ENCODE measurements around the gene PXK. TPM values are rescaled to one million over a fixed set of nuclear protein-coding genes. Genes with fewer than 3 reads are reported as not detected.
"Not testable (repeated sequence)": the region's sequence is repeated elsewhere in the genome, so short reads cannot be mapped to it uniquely, and the experiment has no call there.

The PXK gene
- polyA plus RNA-seq, 1 donor (not counting 4 experiments of a cell fraction or from before 2014, with no cell fraction given): 12.2 TPM

GRCh38 chr3:58290446-58290845, 42.2 kb upstream of the PXK start:
- DNase-seq (ENCODE audit: low read depth, low spot score); H3K4me3 ChIP-seq (ENCODE audit: control insufficient read depth in 2 of 3, extremely low read depth in 1 of 3, insufficient read depth in 2 of 3, low read depth in 1 of 3, low read length in 3 of 3); H4K20me1 ChIP-seq (ENCODE audit: control insufficient read depth, extremely low read depth, insufficient read depth, low read length); H3K4me2 ChIP-seq (ENCODE audit: control insufficient read depth, extremely low read depth, insufficient read depth, low read depth, low read length); H3K4me1 ChIP-seq (ENCODE audit: control insufficient read depth, extremely low read depth, insufficient read depth, low read length); H3K9me1 ChIP-seq (ENCODE audit: control insufficient read depth, extremely low read depth, insufficient read depth, low read length); H3K9me3 ChIP-seq (ENCODE audit: control insufficient read depth, low read depth, low read length); H3K79me2 ChIP-seq (ENCODE audit: control insufficient read depth, insufficient read depth, low read length); H3K9ac ChIP-seq (ENCODE audit: control insufficient read depth, extremely low read depth, insufficient read depth, low read length); dilution Hi-C loops (cut with MboI; ENCODE audit: extremely low pct_ligation_motif_present, low sequenced_read_pairs); H3K36me3 ChIP-seq (ENCODE audit: control insufficient read depth in 2 of 2, extremely low read depth in 1 of 2, insufficient read depth in 2 of 2, low read length in 2 of 2); H3K27ac ChIP-seq (ENCODE audit: control insufficient read depth, insufficient read depth, low read length); FAIRE-seq; H3K27me3 ChIP-seq (ENCODE audit: control insufficient read depth, extremely low read depth, insufficient read depth, low read length); H2AFZ ChIP-seq (ENCODE audit: control insufficient read depth, low read length): not testable (repeated sequence)

GRCh38 chr3:58291671-58292338, 40.9 kb upstream of the PXK start:
- no peaks in the 10 kb centered on the region for H3K9me3 ChIP-seq (ENCODE audit: control insufficient read depth, low read depth, low read length)
- peaks cover 0 to 7% of the 10 kb centered on the region in 2 experiments for H3K36me3 ChIP-seq (ENCODE audit: control insufficient read depth in 2 of 2, extremely low read depth in 1 of 2, insufficient read depth in 2 of 2, low read length in 2 of 2)
- dilution Hi-C loops (cut with MboI; ENCODE audit: extremely low pct_ligation_motif_present, low sequenced_read_pairs): no loop called here
- no peak overlapping the region for H2AFZ ChIP-seq (ENCODE audit: control insufficient read depth, low read length)
- H3K9me1 ChIP-seq (ENCODE audit: control insufficient read depth, extremely low read depth, insufficient read depth, low read length): no peaks in the 10 kb centered on the region
- peaks cover 6% of the 10 kb centered on the region for H3K4me1 ChIP-seq (ENCODE audit: control insufficient read depth, extremely low read depth, insufficient read depth, low read length)
- no peak for DNase-seq (ENCODE audit: low read depth, low spot score)
- no peak overlapping the region for H3K4me3 ChIP-seq (ENCODE audit: control insufficient read depth in 2 of 3, extremely low read depth in 1 of 3, insufficient read depth in 2 of 3, low read depth in 1 of 3, low read length in 3 of 3)
- H3K27me3 ChIP-seq (ENCODE audit: control insufficient read depth, extremely low read depth, insufficient read depth, low read length): no peaks in the 10 kb centered on the region
- H4K20me1 ChIP-seq (ENCODE audit: control insufficient read depth, extremely low read depth, insufficient read depth, low read length): no peaks in the 10 kb centered on the region
- H3K4me2 ChIP-seq (ENCODE audit: control insufficient read depth, extremely low read depth, insufficient read depth, low read depth, low read length): no peak overlapping the region
- no peak overlapping the region for H3K9ac ChIP-seq (ENCODE audit: control insufficient read depth, extremely low read depth, insufficient read depth, low read length)
- H3K27ac ChIP-seq (ENCODE audit: control insufficient read depth, insufficient read depth, low read length): no peak overlapping the region
- TF ChIP-seq, protein P1, sequence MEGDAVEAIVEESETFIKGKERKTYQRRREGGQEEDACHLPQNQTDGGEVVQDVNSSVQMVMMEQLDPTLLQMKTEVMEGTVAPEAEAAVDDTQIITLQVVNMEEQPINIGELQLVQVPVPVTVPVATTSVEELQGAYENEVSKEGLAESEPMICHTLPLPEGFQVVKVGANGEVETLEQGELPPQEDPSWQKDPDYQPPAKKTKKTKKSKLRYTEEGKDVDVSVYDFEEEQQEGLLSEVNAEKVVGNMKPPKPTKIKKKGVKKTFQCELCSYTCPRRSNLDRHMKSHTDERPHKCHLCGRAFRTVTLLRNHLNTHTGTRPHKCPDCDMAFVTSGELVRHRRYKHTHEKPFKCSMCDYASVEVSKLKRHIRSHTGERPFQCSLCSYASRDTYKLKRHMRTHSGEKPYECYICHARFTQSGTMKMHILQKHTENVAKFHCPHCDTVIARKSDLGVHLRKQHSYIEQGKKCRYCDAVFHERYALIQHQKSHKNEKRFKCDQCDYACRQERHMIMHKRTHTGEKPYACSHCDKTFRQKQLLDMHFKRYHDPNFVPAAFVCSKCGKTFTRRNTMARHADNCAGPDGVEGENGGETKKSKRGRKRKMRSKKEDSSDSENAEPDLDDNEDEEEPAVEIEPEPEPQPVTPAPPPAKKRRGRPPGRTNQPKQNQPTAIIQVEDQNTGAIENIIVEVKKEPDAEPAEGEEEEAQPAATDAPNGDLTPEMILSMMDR (optimal IDR thresholded peaks at IDR 0.05 in 1 of 3, IDR thresholded peaks at IDR 0.05 in 1 of 3, conservative IDR thresholded peaks at IDR 0.05 in 1 of 3; ENCODE audit: extremely low read depth in 1 of 3, insufficient read depth in 2 of 3, low read length in 3 of 3): no peak
- FAIRE-seq: no peak
- H3K79me2 ChIP-seq (ENCODE audit: control insufficient read depth, insufficient read depth, low read length): no peaks in the 10 kb centered on the region

DNA sequence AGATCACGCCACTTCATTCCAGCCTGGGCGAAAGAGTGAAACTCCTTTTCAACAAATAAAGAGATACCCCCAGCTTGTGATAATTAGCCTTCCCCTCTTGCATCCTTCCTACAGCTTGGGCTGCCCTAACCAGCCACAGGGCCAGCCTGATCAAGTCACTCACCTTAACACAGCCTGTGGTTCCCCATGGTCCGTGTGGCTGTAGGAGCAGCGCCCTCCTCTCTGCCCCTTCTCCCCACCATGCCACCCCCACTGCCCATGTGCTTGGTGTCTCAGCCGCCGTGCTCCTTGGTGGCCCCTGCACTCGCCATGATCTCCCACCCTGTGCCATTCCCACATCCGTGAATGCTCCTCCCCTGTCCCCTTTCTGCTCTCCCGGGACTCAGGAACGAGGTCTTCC, 39.8 kb upstream of the PXK start:
- Histone ChIP-seq H3K9ac (ENCODE audit: control insufficient read depth, extremely low read depth, insufficient read depth, low read length) (no peak overlapping the region), H3K4me1 (ENCODE audit: control insufficient read depth, extremely low read depth, insufficient read depth, low read length) (peaks cover 10% of the 10 kb centered on the region), H4K20me1 (ENCODE audit: control insufficient read depth, extremely low read depth, insufficient read depth, low read length) (no peaks in the 10 kb centered on the region), H3K27ac (ENCODE audit: control insufficient read depth, insufficient read depth, low read length) (no peak overlapping the region), H3K9me3 (ENCODE audit: control insufficient read depth, low read depth, low read length) (no peaks in the 10 kb centered on the region), H3K27me3 (ENCODE audit: control insufficient read depth, extremely low read depth, insufficient read depth, low read length) (no peaks in the 10 kb centered on the region), H3K79me2 (ENCODE audit: control insufficient read depth, insufficient read depth, low read length) (no peaks in the 10 kb centered on the region), H3K36me3 (ENCODE audit: control insufficient read depth in 2 of 2, extremely low read depth in 1 of 2, insufficient read depth in 2 of 2, low read length in 2 of 2) (peaks cover 0 to 4% of the 10 kb centered on the region in 2 experiments), H2AFZ (ENCODE audit: control insufficient read depth, low read length) (no peak overlapping the region), H3K4me2 (ENCODE audit: control insufficient read depth, extremely low read depth, insufficient read depth, low read depth, low read length) (no peak overlapping the region), H3K4me3 (ENCODE audit: control insufficient read depth in 2 of 3, extremely low read depth in 1 of 3, insufficient read depth in 2 of 3, low read depth in 1 of 3, low read length in 3 of 3) (no peak overlapping the region), H3K9me1 (ENCODE audit: control insufficient read depth, extremely low read depth, insufficient read depth, low read length) (no peaks in the 10 kb centered on the region)
- DNase-seq (ENCODE audit: low read depth, low spot score) (no peak), FAIRE-seq (no peak)
- TF ChIP-seq, protein P1 (optimal IDR thresholded peaks at IDR 0.05 in 1 of 3, IDR thresholded peaks at IDR 0.05 in 1 of 3, conservative IDR thresholded peaks at IDR 0.05 in 1 of 3; ENCODE audit: extremely low read depth in 1 of 3, insufficient read depth in 2 of 3, low read length in 3 of 3): no peak
- TF ChIP-seq EZH2 (IDR thresholded peaks at IDR 0.05; ENCODE audit: low read length): no peak
- dilution Hi-C loops (cut with MboI; ENCODE audit: extremely low pct_ligation_motif_present, low sequenced_read_pairs): no loop called here

All from keratinocyte (primary cell).